NCI-H2081 (cell line): Measurements from ENCODE around the gene APOLD1.
"Not testable (repeated sequence)": the region's sequence is repeated elsewhere in the genome, so short reads cannot be mapped to it uniquely, and the experiment has no call there.

ENCODE experiments used
- DNase-seq, 2 experiments: peaks; one replicate each; lab custom pipeline; 2025; lab: John Stamatoyannopoulos, UW

APOLD1 gene

GRCh38 chr12:12784911-12785814 lies at the start of gene APOLD1:
TSS of gene APOLD1 (plus strand) at chr12:12785659. CDS start at chr12:12785692, 33 bp downstream.
- no peak for DNase-seq

GRCh38 chr12:12736759-12737676 lies 48.4 kb upstream of the APOLD1 start:
- DNase-seq: peak in 1 of 2 experiments; percentile 35

- not testable (repeated sequence) for DNase-seq
Measured at GRCh38 chr12:12738152-12738551, 47.3 kb upstream of the APOLD1 start.

- no peak for DNase-seq
Measured at GRCh38 chr12:12741660-12742059, 43.8 kb upstream of the APOLD1 start.

- peak; percentile 37 to 62 for DNase-seq
Measured at GRCh38 chr12:12744546-12745305, 40.7 kb upstream of the APOLD1 start.

GRCh38 chr12:12745576-12746211 lies 39.8 kb upstream of the APOLD1 start:
- DNase-seq: no peak

- no peak for DNase-seq
Measured at GRCh38 chr12:12747278-12747677, 38.2 kb upstream of the APOLD1 start.

GRCh38 chr12:12748044-12748443 lies 37.4 kb upstream of the APOLD1 start:
- no peak for DNase-seq

GRCh38 chr12:12749433-12749832 lies 36.0 kb upstream of the APOLD1 start:
- no peak for DNase-seq

GRCh38 chr12:12755923-12756322 lies 29.5 kb upstream of the APOLD1 start:
- DNase-seq: no peak

GRCh38 chr12:12757121-12757520 lies 28.3 kb upstream of the APOLD1 start:
- DNase-seq: no peak

GRCh38 chr12:12759234-12759915 lies 26.1 kb upstream of the APOLD1 start:
- DNase-seq: no peak

- no peak for DNase-seq
Measured at GRCh38 chr12:12764824-12765223, 20.6 kb upstream of the APOLD1 start.

GRCh38 chr12:12770262-12770661 lies 15.2 kb upstream of the APOLD1 start:
- DNase-seq: no peak

- DNase-seq: no peak
Measured at GRCh38 chr12:12774791-12775190, 10.7 kb upstream of the APOLD1 start.

- DNase-seq: peak; percentile 74 to 90
Measured at GRCh38 chr12:12776261-12776660, 9.2 kb upstream of the APOLD1 start.

- no peak for DNase-seq
Measured at GRCh38 chr12:12777092-12777491, 8.4 kb upstream of the APOLD1 start.

GRCh38 chr12:12779007-12779406 lies 6.5 kb upstream of the APOLD1 start:
- no peak for DNase-seq

GRCh38 chr12:12779529-12779928 lies 5.9 kb upstream of the APOLD1 start:
- DNase-seq: peak; percentile 49 to 79

- DNase-seq: no peak
Measured at GRCh38 chr12:12784116-12784515, 1.3 kb upstream of the APOLD1 start.

- DNase-seq: no peak
Measured at GRCh38 chr12:12786351-12786705, 869 bp downstream of the APOLD1 start.
